Stomach (tissue), 9 donors: Measurements from ENCODE around the gene POU3F1. TPM values are rescaled to one million over a fixed set of nuclear protein-coding genes. Genes with fewer than 3 reads are reported as not detected.
A peak's percentile ranks its signal among the peaks of the same experiment; 100 is the strongest.

ENCODE experiments used
- DNase-seq, 2 donors: peaks; one replicate each; pipeline versions ENCODE4 v3.0.0 to v3.0.0-alpha.2; 2013 to 2019
- H3K27ac ChIP-seq, 5 donors: fragments of 200-600 bp in 4 of 5; sonication (generic) in 4 of 5; one replicate each; pipeline ENCODE4 v1.5.1; 2013 to 2019; ENCODE audit warnings: mild to moderate bottlenecking in 1 of 5, moderate library complexity in 1 of 5
- H3K27me3 ChIP-seq, 3 donors: fragments of 200-600 bp; sonication (generic); one replicate each; pipeline ENCODE4 v1.5.1; 2017 to 2019; ENCODE audit warnings: mixed run types in 1 of 3
- H3K36me3 ChIP-seq, 4 donors: fragments of 200-600 bp; sonication (generic); 1 replicate in 3 of 4; 2 replicates in 1 of 4; pipeline ENCODE4 v1.5.1; 2016 to 2019
- H3K4me1 ChIP-seq, 4 donors: fragments of 200-600 bp; sonication (generic); one replicate each; pipeline ENCODE4 v1.5.1; 2016 to 2019
- H3K4me3 ChIP-seq, 4 donors: fragments of 200-600 bp; sonication (generic) in 3 of 4; one replicate each; pipeline ENCODE4 v1.5.1; 2016 to 2019; ENCODE audit warnings: mild to moderate bottlenecking in 1 of 4
- H3K9me3 ChIP-seq, 4 donors: fragments of 200-600 bp; sonication (generic); one replicate each; pipeline ENCODE4 v1.5.1; 2016 to 2019
- CTCF ChIP-seq, 7 experiments: fragments of 450-650 bp in 4 of 7; fragments of 200-600 bp in 3 of 7; sonication (generic) in 3 of 7; IDR thresholded peaks; one replicate each; pipeline ENCODE4 v1.5.1; 2016 to 2019; ENCODE audit warnings: antibody characterized with exemption in 7 of 7, control low read depth in 2 of 7, mild to moderate bottlenecking in 1 of 7
- EP300 ChIP-seq: sonication (generic); formaldehyde crosslinking; IDR thresholded peaks from one replicate; pipeline ENCODE4 v1.6.1; 2017; ENCODE audit warnings: antibody characterized with exemption
- POLR2A ChIP-seq, 4 donors: fragments of 450-650 bp; IDR thresholded peaks; one replicate each; pipeline ENCODE4 v1.6.1; 2016; ENCODE audit warnings: antibody characterized with exemption in 4 of 4, control low read depth in 2 of 4, mild to moderate bottlenecking in 1 of 4, moderate library complexity in 1 of 4
- POLR2AphosphoS5 ChIP-seq, 3 donors: sonication (generic); formaldehyde crosslinking; IDR thresholded peaks; one replicate each; pipeline ENCODE4 v1.6.1; 2016; ENCODE audit warnings: antibody characterized with exemption in 3 of 3
- WGBS, 5 donors: extraction: QIAGEN DNeasy Blood & Tissue Kit in 3 of 5; methylation state at CpG; one replicate each; pipeline versions ENCODE4 v1.1.5 to v1.1.7; 2013 to 2018; 5-methylcytosine and 5-hydroxymethylcytosine counted together
- intact Hi-C: fragments of 100-400 bp; cut with DNase I; formaldehyde crosslinking; loops from one replicate; pipeline ENCODE4 v1.15.1; 2023; ENCODE audit warnings: low total_unique reads
- polyA plus RNA-seq, 3 donors: library from polyadenylated mRNA; stranded (reverse); fragments of 200-250 nt; gene quantifications; one replicate each; pipeline ENCODE4 v1.2.3, GENCODE V29; 2013
- total RNA-seq, 5 donors: library from RNA; depleted of rRNA; stranded (reverse); fragments of >200 nt; gene quantifications; one replicate each; pipeline versions ENCODE4 v1.1.0 to v1.2.3, GENCODE V29; 2014 to 2016
- donor health status: healthy with polysubstance abuse.
- donor health status: Bipolar disorder and iron deficiency.
- donor health status: healthy.

Gene POU3F1
- total and polyA plus RNA-seq, 8 donors = 0.20 TPM; not detected in 7

GRCh38 chr1:38003261-38004250, 43.0 kb downstream of the POU3F1 start:
- Histone ChIP-seq H3K27me3 (no peaks in the 10 kb centered on the region), H3K4me3 (peak overlapping the region; percentile 68 to 80 (median 74)), H3K27ac (peak overlapping the region; percentile 5 to 94 (median 76)), H3K36me3 (peaks cover 0 to 5% (median 4%) of the 10 kb centered on the region in 4 donors), H3K4me1 (peaks cover 47 to 70% (median 62%) of the 10 kb centered on the region in 4 donors), H3K9me3 (no peaks in the 10 kb centered on the region)
- peak in 1 of 2 donors; percentile 49 for DNase-seq
- intact Hi-C loops = no loop called here
- TF ChIP-seq EP300 (no peak), CTCF (IDR thresholded peaks at IDR 0.05) (no peak), POLR2A (IDR thresholded peaks at IDR 0.05) (no peak), POLR2AphosphoS5 (IDR thresholded peaks at IDR 0.05) (no peak)
- WGBS, 5 donors = 65 to 82% (median 76%) methylated on average over 7 to 8 of the region's 8 CpGs

GRCh38 chr1:38000529-38001455, 45.8 kb downstream of the POU3F1 start:
- Histone ChIP-seq H3K4me3 (no peak overlapping the region), H3K27me3 (no peaks in the 10 kb centered on the region)
- DNase-seq = peak in 1 of 2 donors; percentile 84

GRCh38 chr1:38000233-38000528, 46.4 kb downstream of the POU3F1 start:
- H3K9me3 ChIP-seq = no peaks in the 10 kb centered on the region
- TF ChIP-seq POLR2AphosphoS5 (IDR thresholded peaks at IDR 0.05) = no peak
- no peak for TF ChIP-seq EP300
- TF ChIP-seq POLR2A (IDR thresholded peaks at IDR 0.05) = no peak
- no peak for TF ChIP-seq CTCF (IDR thresholded peaks at IDR 0.05)
- H3K4me1 ChIP-seq = peaks cover 64 to 96% (median 84%) of the 10 kb centered on the region in 4 donors
- DNase-seq = no peak
- H3K36me3 ChIP-seq = peaks cover 0 to 21% (median 19%) of the 10 kb centered on the region in 4 donors
- 62 to 79% (median 67%) methylated on average over 2 of the region's 2 CpGs for WGBS, 5 donors
- H3K4me3 ChIP-seq = no peak overlapping the region
- H3K27ac ChIP-seq = peak overlapping the region; percentile 39 to 94 (median 86)
- H3K27me3 ChIP-seq = no peaks in the 10 kb centered on the region
- intact Hi-C loops = no loop called here

More at GRCh38 chr1:38000529-38001455, 45.8 kb downstream of the POU3F1 start:
- peaks cover 61 to 93% (median 82%) of the 10 kb centered on the region in 4 donors for H3K4me1 ChIP-seq
- peak overlapping the region; percentile 39 to 94 (median 86) for H3K27ac ChIP-seq
- TF ChIP-seq POLR2A (IDR thresholded peaks at IDR 0.05) = no peak
- TF ChIP-seq EP300 = no peak
- TF ChIP-seq POLR2AphosphoS5 (IDR thresholded peaks at IDR 0.05) = no peak
- TF ChIP-seq CTCF (IDR thresholded peaks at IDR 0.05) = no peak
- intact Hi-C loops = no loop called here
- no peaks in the 10 kb centered on the region for H3K9me3 ChIP-seq
- peaks cover 0 to 21% (median 19%) of the 10 kb centered on the region in 4 donors for H3K36me3 ChIP-seq
- 44 to 70% (median 56%) methylated on average over 12 to 13 of the region's 13 CpGs for WGBS, 5 donors
